GM12864 (cell line): ENCODE results near the gene CDC7.

Source experiments
- DNase-seq: peaks from one replicate; pipeline ENCODE4 v3.0.0-alpha.2; 2011; ENCODE audit warnings: low read depth
- H3K4me3 ChIP-seq: 2 replicates; pipeline ENCODE4 v1.5.1; 2011; ENCODE audit warnings: mild to moderate bottlenecking, low read depth, low read length, control low read depth
- TF ChIP-seq, protein P1 (sequence below): IDR thresholded peaks from 2 replicates; pipeline ENCODE4 v1.5.1; 2011; ENCODE audit warnings: low read depth, mild to moderate bottlenecking, moderate library complexity, low read length, control low read depth, inconsistent platforms; ENCODE audit errors: missing control alignments

Gene CDC7

DNA sequence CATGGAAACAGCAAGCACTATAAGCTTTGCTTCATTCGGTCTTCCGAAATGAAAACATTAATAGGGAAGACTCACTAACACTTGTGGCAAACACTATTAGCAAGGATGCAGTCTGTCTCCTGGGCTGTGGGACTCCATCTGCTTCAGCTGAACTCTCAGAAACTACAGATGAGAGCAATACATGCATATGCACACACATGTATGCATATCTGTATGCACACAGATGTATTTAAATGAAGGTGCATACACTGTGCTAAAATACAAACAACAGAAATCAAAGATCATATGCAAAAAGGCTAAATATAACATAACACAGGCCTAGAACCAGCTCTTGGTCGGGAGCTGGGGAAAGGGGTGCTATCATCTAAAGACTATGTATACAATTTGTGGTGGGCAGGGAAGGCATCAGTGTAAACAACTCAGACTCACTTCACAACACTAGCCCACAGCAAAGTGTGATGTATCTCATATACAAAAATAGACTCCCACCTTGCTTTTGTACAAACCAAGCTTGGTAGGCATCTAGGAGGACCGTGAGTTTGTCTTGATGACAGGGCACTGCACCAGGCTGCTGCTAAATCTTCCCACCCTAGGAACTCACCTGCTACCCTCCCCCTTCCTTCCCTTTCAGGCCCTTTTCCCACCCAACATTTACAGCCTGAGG, 32.8 kb downstream of the CDC7 start:
- DNase-seq = no peak
- TF ChIP-seq, protein P1, sequence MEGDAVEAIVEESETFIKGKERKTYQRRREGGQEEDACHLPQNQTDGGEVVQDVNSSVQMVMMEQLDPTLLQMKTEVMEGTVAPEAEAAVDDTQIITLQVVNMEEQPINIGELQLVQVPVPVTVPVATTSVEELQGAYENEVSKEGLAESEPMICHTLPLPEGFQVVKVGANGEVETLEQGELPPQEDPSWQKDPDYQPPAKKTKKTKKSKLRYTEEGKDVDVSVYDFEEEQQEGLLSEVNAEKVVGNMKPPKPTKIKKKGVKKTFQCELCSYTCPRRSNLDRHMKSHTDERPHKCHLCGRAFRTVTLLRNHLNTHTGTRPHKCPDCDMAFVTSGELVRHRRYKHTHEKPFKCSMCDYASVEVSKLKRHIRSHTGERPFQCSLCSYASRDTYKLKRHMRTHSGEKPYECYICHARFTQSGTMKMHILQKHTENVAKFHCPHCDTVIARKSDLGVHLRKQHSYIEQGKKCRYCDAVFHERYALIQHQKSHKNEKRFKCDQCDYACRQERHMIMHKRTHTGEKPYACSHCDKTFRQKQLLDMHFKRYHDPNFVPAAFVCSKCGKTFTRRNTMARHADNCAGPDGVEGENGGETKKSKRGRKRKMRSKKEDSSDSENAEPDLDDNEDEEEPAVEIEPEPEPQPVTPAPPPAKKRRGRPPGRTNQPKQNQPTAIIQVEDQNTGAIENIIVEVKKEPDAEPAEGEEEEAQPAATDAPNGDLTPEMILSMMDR = no peak
- H3K4me3 ChIP-seq = no peak overlapping the region

DNA sequence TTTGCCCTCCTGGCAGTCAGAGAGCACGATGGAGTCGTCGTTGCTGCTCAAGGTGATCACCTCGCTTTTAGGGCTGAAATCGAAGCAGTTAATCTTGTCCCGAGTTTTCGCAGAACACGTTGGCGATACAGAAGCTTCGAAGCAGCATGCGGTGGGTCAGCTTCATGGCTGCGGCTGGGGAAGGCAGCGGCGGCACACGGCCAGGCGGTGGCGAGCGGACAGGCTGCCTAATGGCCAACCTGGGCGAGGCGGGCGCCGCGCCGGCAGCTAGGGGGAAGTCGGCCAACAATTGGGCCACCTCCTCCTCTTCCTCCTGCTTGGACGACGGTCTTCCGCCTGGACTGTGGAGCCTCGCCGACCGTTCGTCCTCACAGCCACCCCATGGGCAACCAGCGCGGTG, 34.8 kb downstream of the CDC7 start:
- TF ChIP-seq, protein P1 = no peak
- no peak for DNase-seq
- no peak overlapping the region for H3K4me3 ChIP-seq

DNA sequence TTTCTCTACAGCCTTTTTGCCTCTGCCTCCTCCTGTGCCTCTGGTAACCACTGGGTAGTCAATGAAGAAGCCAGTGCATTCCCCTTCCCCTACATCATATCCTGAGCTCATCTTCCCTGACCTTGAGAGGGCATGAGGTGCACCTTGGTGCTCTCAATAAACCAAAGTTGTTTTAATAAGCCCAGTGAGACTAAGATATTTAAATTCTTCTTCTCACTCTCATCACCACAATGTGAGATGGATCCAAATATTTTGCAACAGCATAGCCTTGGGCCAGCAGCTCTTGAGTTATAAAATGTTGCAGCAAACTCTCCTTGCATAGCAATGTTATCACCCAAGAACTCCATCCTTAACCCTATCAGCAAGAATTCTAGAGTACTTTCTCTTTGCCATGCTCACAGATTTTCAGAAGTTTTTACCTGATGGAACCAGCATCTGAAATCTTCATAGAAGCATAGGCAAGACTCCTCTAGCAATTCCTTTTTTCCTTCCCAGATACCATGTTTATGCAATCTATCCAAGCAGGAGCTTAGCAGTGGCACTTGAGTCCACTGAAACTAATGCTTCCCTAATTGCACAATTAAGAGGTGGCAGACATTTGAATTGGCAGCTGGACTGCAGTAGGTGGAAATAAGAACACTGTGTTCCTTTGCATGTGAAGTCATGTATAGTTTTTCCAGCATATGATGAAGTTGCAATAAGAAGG, 36.8 kb downstream of the CDC7 start:
- TF ChIP-seq, protein P1 = no peak
- H3K4me3 ChIP-seq = no peak overlapping the region
- no peak for DNase-seq

DNA sequence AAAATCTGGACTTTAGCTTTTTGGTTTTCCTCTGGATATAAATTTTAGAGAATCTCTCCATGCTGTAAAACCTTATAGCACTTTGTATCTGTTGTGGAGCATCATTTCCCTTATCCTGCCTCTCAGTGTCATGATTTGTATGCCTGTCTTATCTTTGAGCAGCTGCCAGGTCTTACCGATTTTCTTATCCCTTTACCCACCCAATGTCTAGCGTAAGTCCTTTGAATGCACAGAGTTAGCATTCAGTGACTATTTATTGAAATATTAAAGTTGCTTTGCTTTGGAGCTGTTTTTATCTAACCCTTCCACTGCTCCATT, 37.3 kb downstream of the CDC7 start:
- H3K4me3 ChIP-seq = no peak overlapping the region
- no peak for DNase-seq
- TF ChIP-seq, protein P1 = no peak

DNA sequence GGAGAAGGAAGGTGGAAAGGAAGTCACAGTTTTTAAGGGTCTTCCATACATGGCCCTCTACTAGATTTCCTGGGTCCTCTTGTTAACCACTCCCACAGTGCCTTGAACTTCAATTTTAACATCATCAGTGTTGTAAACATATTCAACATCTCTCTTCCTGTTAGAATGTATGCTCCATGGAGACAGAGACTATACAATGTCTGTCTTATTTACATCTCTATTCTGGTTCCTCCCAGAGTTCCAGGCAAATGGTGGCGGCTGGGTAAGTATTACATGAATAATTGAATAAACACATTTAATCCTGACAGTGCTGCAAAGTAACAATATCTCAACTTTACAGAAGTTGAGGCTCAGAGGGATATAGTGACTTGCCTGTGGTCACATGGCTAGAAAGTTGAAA, 40.3 kb downstream of the CDC7 start:
- H3K4me3 ChIP-seq = no peak overlapping the region
- TF ChIP-seq, protein P1 = no peak
- DNase-seq = no peak

DNA sequence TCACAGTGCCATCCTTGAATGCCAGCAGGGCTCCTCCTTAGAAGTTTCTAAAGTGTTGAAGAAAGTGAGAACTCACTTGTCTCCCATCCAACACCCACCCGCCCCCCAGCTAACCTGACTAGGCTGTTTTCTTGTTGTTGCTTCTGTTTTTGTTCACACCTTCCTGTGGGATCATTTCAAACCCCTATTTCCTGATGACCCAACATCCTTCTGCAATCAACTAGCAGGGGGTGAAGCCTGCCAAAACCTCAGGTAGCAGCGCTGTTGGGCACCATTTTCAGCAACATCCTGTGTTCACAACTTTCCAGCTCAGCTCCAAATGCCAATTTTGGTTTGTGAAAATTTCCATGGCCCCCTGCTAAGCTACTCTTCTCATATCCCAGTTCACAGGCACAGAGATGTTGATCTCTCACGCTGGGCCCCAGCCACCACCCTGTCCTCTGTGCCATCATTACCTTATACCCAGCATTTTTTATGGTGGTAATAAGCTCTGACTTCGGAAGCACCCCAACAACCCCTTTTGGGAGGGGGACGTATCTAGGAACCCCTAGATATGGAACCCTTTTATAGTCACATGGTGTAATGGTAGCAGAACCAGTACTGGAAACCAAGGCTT, 41.4 kb downstream of the CDC7 start:
- TF ChIP-seq, protein P1 = no peak
- H3K4me3 ChIP-seq = no peak overlapping the region
- no peak for DNase-seq
